ENCODE data around the gene ABHD14A. TPM values are rescaled to one million over a fixed set of nuclear protein-coding genes. Genes with fewer than 3 reads are reported as not detected.

ABHD14A gene
- total RNA-seq, 3 donors from 2014 or later, result 6.3 to 14.8 (median 9.1) TPM

- Histone ChIP-seq H3K9me3 (no peaks in the 10 kb centered on the region), H3K4me1 (ENCODE audit: low read depth) (no peaks in the 10 kb centered on the region), H3K4me3 (no peak overlapping the region), H3K36me3 (ENCODE audit: low read depth) (no peaks in the 10 kb centered on the region)
- ATAC-seq (no peak), DNase-seq (no peak)
- TF ChIP-seq, protein P1, sequence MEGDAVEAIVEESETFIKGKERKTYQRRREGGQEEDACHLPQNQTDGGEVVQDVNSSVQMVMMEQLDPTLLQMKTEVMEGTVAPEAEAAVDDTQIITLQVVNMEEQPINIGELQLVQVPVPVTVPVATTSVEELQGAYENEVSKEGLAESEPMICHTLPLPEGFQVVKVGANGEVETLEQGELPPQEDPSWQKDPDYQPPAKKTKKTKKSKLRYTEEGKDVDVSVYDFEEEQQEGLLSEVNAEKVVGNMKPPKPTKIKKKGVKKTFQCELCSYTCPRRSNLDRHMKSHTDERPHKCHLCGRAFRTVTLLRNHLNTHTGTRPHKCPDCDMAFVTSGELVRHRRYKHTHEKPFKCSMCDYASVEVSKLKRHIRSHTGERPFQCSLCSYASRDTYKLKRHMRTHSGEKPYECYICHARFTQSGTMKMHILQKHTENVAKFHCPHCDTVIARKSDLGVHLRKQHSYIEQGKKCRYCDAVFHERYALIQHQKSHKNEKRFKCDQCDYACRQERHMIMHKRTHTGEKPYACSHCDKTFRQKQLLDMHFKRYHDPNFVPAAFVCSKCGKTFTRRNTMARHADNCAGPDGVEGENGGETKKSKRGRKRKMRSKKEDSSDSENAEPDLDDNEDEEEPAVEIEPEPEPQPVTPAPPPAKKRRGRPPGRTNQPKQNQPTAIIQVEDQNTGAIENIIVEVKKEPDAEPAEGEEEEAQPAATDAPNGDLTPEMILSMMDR (IDR thresholded peaks at IDR 0.05), result no peak
- intact Hi-C loops (cut with DNase I, micrococcal nuclease), result no loop called here
Measured at GRCh38 chr3:52023101-52023770, 48.4 kb downstream of the ABHD14A start.

GRCh38 chr3:52023860-52024764 lies 49.2 kb downstream of the ABHD14A start:
- Histone ChIP-seq H3K4me3 (no peak overlapping the region), H3K9me3 (no peaks in the 10 kb centered on the region), H3K4me1 (ENCODE audit: low read depth) (no peaks in the 10 kb centered on the region), H3K36me3 (ENCODE audit: low read depth) (no peaks in the 10 kb centered on the region)
- ATAC-seq (no peak), DNase-seq (no peak)
- intact Hi-C loops (cut with DNase I, micrococcal nuclease), result no loop called here
- TF ChIP-seq, protein P1 (IDR thresholded peaks at IDR 0.05), result no peak

- no peak for ATAC-seq
- TF ChIP-seq, protein P1 (IDR thresholded peaks at IDR 0.05), result no peak
- no peak overlapping the region for H3K4me3 ChIP-seq
- H3K9me3 ChIP-seq, result no peaks in the 10 kb centered on the region
- intact Hi-C loops (cut with DNase I, micrococcal nuclease), result no loop called here
- H3K4me1 ChIP-seq (ENCODE audit: low read depth), result no peaks in the 10 kb centered on the region
- DNase-seq, result no peak
- H3K36me3 ChIP-seq (ENCODE audit: low read depth), result no peaks in the 10 kb centered on the region
Measured at GRCh38 chr3:52024765-52025452, 50.0 kb downstream of the ABHD14A start.

DNA sequence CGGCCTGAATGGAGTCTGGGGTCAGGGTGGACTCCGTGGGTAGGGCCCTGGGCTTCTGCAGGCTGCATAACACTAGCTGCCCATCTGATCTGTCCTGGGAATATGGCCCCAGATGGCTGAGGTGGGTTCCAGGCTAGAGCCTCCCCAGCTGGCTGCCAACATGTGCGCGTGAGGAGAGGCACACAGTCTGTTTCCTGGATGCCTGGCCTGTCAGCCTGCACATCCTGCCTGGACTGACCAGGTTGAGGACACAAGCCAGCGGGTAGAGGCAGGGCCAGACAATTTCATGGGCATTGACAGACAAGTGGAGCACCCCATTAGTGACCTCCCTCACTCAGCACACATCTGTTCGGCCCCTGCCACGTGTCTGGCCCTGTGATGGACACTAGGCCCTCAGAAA lies 50.6 kb downstream of the ABHD14A start:
- no peak overlapping the region for H3K4me3 ChIP-seq
- no peaks in the 10 kb centered on the region for H3K4me1 ChIP-seq (ENCODE audit: low read depth)
- no peaks in the 10 kb centered on the region for H3K36me3 ChIP-seq (ENCODE audit: low read depth)
- H3K9me3 ChIP-seq, result no peaks in the 10 kb centered on the region
- DNase-seq, result no peak
- intact Hi-C loops (cut with DNase I, micrococcal nuclease), result no loop called here
- TF ChIP-seq, protein P1 (IDR thresholded peaks at IDR 0.05), result no peak
- ATAC-seq, result no peak

GRCh38 chr3:52026041-52026440 lies 51.2 kb downstream of the ABHD14A start:
- intact Hi-C loops (cut with DNase I, micrococcal nuclease), result no loop called here
- no peak for DNase-seq
- no peaks in the 10 kb centered on the region for H3K9me3 ChIP-seq
- no peak for ATAC-seq
- TF ChIP-seq, protein P1 (IDR thresholded peaks at IDR 0.05), result no peak
- no peaks in the 10 kb centered on the region for H3K4me1 ChIP-seq (ENCODE audit: low read depth)
- no peak overlapping the region for H3K4me3 ChIP-seq
- H3K36me3 ChIP-seq (ENCODE audit: low read depth), result no peaks in the 10 kb centered on the region

Data from mucosa of descending colon (tissue), 3 donors.